GM12875 (cell line): Measurements from ENCODE around the gene SLC19A1.
"Not testable (repeated sequence)": the region's sequence is repeated elsewhere in the genome, so short reads cannot be mapped to it uniquely, and the experiment has no call there.

Experiments
- H3K4me3 ChIP-seq: one replicate; pipeline ENCODE4 v1.5.1; 2011; ENCODE audit warnings: low read depth, low read length, control low read depth
- CTCF ChIP-seq: IDR thresholded peaks from 2 replicates; pipeline ENCODE4 v1.5.1; 2011; ENCODE audit warnings: low read depth, mild to moderate bottlenecking, control low read depth, inconsistent platforms, low read length, moderate library complexity, borderline replicate concordance; ENCODE audit not compliant: insufficient read depth

The SLC19A1 gene

DNA sequence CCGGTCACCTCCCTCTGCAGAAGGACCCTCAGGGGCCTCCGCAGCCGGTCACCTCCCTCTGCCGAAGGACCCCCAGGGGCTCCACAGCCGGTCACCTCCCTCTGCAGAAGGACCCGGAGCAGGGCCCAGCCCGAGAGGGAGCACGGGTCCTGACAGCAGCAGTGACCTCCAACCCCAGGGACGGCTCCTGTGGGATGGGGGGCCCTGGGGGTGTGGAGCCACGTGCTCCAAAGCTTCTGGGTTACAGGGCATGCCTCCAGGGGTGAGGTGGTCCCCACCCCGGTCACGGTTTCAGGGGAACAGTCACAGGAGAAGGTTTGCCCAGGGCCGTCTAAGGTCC is 40.3 kb downstream of the SLC19A1 start:
- TF ChIP-seq CTCF: no peak
- no peak overlapping the region for H3K4me3 ChIP-seq

DNA sequence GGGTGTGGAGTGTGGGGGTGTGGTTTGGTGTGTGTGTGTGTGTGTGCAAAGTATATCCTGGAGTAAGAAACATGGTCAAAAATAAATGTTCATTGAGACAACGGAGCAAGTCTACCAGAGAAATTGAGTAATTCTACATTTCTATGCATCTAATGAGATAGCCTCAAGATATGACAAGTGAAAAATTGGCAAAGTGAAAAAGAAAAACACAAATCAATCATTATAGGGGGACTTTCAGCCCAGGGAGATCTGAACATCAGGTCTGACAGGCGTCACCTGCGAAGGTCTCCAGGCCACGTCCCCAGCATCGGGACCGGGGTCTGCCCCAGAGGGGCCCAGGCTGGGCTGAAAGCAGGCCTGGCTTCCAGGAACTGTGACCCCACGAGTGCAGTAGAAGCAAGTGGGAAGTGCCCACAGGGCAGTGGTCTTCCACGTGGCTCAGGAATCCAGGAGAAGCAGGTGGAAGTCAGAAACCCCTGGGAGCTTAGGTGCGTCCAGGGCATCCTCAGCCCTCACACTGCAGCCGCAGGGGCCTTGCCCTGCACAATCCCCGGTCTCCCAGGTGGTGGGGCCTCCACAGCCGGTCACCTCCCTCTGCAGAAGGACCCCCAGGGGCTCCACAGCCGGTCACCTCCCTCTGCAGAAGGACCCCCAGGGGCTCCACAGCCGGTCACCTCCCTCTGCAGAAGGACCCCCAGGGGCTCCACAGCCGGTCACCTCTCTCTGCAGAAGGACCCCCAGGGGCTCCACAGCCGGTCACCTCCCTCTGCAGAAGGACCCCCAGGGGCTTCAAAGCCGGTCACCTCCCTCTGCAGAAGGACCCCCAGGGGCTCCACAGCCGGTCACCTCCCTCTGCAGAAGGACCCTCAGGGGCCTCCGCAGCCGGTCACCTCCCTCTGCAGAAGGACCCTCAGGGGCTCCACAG is 40.9 kb downstream of the SLC19A1 start:
- H3K4me3 ChIP-seq: not testable (repeated sequence)

GRCh38 chr21:45499970-45500577 is 42.2 kb downstream of the SLC19A1 start:
- H3K4me3 ChIP-seq: no peak overlapping the region
- no peak for TF ChIP-seq CTCF

- no peak overlapping the region for H3K4me3 ChIP-seq
- no peak for TF ChIP-seq CTCF
Observed at GRCh38 chr21:45499201-45499750, 43.0 kb downstream of the SLC19A1 start.

DNA sequence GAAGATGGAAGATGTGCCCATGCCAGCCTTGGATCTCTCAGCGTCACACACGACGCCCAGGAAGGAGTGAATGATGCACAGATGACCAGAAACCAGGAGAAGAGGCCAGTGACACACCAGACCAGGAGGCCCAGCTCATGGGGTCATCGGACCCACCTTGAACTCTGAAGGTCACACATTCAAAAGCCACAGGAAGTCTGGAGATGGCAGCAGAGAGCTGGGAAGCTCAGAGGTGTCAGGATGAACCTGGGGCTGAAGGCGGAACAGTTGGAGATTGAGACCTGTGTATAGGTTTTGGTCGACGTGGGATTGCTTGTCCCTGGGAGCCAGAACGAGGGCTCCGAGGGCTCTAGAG is 43.6 kb downstream of the SLC19A1 start:
- no peak overlapping the region for H3K4me3 ChIP-seq
- no peak for TF ChIP-seq CTCF

GRCh38 chr21:45497846-45498645 is 44.2 kb downstream of the SLC19A1 start:
- H3K4me3 ChIP-seq: no peak overlapping the region
- TF ChIP-seq CTCF: no peak

- no peak for TF ChIP-seq CTCF
- no peak overlapping the region for H3K4me3 ChIP-seq
Observed at GRCh38 chr21:45496968-45497845, 45.0 kb downstream of the SLC19A1 start.
